Retina (tissue), 1 donor: Measurements from ENCODE around the gene RPAP3.
"Not testable (repeated sequence)": the region's sequence is repeated elsewhere in the genome, so short reads cannot be mapped to it uniquely, and the experiment has no call there.

Source experiments
- DNase-seq: peaks from one replicate; pipeline ENCODE4 v3.0.0-alpha.2; 2016

RPAP3 gene

DNA sequence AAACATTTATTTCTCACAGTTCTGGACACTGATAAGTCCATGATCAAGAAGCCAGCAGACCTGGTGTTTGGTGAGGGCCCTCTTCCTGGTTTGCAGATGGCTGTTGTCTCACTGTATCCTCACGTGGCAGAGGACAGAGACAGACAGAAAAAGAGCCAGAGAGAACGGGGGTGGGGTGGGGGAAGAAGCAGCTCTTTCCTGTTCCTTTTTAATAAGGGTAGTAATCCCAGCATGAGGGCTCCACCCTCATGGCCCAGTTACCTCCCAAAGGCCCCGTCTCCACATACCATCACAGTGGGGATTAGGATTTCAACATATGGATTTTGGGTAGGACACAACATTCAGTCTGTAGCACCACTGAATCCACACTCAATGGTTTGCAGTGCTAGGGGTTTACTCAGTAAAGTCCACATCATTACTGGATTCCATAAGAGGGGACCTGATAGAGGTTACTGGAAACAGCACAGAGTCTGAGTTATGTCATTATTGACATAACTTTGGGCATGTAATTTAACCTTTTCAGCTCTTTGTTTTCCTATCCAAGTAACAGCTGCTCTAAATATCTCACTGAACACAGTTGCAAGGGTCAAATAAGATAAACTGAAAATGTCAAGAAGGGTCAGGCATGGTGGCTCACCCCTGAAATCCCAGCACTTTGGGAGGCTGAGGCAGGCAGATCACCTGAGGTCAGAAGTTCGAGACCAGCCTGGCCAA, 53.2 kb downstream of the RPAP3 start:
- no peak for DNase-seq

DNA sequence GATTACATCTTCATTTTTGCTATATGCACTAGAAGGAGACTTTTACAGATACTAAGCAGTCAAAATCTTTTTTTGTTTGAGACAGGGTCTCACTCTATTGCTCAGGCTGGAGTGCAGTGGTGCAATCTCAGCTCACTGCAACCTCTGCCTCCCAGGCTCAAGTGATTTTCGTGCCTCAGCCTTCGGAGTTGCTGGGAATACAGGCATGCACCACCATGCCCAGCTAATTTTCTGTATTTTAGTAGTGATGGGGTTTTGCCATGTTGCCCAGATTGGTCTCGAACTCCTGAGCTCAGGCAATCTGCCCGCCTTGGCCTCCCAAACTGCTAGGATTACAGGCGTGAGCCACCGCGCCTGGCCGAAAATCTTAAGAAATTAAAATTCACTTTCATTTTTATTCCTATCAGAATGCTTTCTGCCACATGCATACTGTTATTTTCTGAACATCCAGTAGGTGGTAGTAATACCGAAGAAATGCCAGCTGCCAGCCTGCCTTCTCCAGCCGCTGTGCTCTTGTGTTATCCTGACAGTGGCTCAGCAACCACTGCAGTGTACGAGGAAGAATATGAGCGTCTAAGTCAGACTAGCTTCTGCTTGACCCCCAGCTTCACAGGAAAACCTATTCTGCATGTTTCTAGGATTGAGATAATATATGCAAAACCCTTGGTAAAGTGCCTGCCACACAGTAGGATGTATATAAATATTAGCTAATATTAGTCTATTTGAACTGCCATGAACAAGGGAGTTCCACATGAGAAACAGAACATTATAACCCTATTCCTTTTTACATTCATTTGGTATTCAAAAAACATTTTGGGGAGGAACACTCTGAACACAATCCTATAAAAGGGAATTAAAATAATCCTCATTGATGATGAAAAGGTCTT, 54.2 kb downstream of the RPAP3 start:
- DNase-seq: peak; percentile 56

DNA sequence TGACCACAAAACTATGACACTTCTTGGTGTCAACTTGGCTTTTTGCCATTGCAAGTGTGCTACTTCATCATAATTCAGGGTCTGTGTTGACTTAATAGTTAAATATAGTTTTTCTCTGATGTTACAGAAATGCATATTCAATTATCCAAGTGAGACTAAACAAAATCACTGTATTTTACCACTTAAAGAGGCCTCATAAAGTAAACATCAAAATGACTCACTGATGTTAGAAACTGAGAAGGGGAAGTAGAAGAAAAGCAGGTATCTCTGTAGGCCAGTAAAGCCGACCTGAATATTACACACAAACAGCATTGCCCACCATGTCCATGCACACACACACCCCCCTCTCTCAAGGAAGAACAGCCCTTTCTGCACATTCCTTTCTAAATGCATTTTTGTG, 55.4 kb downstream of the RPAP3 start:
- no peak for DNase-seq

DNA sequence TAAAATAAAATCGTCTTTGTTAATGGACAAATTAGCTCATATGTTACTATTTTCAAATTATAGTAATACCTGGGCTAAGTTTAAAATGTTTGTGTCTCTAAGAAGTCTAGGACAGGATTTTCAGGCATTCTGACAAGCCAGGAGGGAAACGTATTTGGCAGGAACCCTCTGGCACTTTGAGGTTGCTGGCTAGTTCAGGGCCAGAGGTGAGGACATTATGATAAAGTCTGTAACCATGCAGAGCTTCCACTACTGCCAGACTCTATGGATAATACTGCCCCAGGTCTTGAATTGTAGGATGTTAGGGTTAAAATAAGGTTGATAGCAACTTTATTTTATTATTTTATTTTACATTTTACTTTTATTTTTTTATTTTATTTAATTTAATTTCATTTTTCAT, 56.4 kb downstream of the RPAP3 start:
- DNase-seq: no peak

DNA sequence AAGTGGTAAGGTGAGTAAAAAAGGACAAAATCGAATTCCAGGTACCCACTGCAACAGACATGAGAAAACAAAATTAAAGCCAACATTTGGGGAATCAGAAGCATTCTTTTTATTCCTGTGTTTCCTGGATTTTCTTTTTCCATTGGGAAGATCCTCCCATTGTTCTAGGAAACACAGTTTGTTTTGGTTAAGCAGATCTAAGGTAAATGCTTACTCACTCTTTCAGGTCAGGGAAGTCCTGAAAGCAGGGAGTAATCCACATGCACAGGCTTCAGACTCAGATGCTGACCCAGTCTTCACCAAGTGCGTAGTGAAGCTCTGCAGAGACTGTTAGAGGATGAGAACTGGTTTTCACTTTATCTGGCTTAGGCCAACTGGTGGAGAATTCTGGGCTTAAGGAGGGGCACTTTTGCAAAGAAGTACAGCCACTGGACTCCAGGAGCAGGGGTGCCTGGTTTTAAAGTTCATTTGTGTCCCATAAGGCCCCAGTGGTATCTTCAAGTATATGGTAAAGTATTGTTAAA, 57.7 kb downstream of the RPAP3 start:
- DNase-seq: no peak

DNA sequence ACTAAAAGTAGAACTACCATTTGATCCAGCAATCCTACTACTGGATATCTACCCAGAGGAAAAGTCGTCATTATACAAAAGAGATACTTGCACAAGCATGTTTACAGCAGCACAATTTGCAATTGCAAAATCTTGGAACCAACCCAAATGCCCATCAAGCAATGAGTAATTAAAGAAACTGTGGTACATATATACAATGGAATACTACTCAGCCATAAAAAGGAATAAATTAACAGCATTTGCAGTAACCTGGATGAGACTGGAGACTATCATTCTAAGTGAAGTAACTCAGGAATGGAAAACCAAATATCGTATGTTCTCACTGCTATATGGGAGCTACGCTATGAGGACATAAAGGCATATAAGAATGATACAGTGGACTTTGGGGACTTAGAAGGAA, 63.5 kb downstream of the RPAP3 start:
- not testable (repeated sequence) for DNase-seq

DNA sequence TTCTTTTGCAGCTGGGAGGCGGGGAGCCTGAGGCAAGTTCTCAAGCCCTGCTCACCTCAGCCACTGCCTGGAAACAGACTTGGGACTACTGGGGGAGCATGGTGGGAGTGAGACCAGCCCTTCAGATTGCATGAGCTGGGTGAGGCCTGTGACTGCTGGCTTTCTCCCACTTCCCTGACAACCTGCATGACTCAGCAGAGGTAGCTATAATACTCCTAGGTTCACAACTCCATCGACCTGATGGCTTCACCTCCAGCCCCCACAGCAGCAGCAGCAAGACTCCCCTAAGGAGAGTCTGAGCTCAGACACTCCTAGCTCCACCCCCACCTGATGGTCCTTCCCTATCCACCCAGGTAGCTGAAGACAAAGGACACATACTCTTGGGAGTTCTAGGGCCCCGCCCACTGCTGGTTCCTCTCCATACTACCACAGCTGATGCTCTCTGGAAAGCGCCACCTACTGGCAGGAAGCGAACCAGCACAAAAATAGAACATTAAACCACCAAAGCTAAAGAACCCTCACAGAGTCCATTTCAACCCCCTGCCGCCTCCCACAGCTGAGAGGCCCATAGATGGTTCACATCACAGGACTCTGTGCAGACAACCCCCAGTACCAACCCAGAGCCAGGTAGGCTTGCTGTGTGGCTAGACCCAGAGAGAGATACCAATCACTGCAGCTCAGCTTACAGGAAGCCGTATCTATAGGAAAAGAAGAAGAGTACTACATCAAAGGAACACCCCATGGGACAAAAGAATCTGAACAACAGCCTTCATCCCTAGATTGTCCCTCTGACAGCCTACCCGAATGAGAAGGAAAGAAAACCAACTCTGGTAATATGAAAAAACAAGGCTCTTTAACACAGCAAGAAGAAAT, 68.7 kb downstream of the RPAP3 start:
- no peak for DNase-seq

DNA sequence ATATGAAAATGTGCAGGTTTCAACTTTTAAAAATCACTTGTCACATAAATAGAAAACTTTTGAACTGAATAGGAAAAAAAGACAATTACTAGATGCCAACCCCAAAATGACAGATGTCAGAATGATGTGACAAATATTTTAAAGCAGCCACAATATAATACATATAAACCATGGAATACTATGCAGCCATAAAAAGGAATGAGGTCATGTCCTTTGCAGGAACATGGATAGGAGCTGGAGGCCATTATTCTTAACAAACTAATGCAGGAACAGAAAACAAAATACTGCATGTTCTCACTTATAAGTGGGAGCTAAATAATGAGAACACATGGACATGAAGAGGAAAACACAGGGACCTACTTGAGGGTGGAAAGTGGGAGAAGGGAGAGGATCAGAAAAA, 70.1 kb downstream of the RPAP3 start:
- not testable (repeated sequence) for DNase-seq

DNA sequence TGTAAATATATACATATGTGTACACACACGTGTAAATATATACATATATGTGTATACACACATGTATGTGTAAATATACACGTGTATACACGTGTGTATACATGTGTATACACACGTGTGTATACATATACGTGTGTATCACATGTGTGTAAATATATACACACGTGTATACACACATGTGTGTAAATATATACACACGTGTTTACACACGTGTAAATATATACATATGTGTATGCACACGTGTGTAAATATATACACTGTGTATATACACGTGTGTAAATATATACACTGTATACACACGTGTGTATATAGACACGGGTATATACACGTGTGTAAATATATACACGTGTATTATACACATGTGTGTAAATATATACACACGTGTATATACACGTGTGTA, 71.7 kb downstream of the RPAP3 start:
- no peak for DNase-seq

DNA sequence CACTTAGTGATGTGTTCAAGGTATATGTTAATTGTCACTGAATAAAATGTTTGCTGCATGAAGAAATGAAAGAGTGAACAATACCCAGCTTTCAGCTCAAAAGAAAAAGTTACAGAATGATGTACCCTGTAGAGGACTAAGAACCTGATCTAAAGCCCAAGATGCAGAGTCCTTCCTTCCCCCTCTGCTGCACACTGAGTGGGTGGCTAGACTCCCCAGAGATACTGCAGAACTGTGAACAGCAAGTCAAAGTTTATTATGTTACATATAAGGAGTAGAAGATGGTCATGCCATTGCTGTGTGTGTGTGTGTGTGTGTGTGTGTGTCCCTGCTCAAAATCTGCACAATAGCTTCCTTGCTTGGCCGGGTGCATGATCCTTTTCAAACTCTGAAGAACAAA, 83.9 kb downstream of the RPAP3 start:
- no peak for DNase-seq

DNA sequence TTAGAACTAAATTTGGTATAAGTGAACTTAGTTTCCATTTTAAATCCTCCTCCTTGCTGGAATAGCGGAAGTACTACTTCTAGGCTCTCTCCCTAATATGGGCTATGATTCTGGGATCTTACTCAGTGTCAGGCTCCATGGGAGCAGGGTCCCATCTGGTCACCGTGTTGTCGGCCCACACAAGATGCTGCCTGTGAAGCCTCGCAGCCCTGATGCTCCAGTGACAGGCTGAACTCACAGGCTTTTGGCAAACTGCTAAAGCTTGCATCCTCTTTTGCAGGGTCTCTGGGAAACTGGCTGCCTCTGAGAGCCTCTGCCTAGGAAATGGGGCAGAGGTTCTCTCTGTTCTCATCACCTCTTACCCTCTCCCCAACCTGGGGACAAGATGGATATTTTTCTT, 88.4 kb downstream of the RPAP3 start:
- DNase-seq: no peak

DNA sequence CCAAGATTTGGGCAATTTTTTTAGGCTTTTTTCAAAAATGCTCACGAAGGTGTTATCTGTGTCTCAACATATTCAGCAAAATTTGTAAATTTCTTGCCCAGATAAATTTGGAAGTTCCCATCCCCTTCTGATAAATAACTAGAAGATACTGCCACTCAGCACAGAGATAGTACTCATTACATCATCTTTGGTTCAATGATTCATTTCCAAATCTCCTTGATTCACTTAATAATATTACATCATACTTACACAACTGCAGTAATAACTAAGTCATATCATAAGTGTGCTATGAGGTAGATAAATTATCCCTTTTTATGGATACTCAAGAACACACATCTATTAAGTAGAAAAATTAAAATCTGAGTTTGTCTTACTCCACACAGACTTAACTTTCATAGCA, 89.4 kb downstream of the RPAP3 start:
- no peak for DNase-seq

DNA sequence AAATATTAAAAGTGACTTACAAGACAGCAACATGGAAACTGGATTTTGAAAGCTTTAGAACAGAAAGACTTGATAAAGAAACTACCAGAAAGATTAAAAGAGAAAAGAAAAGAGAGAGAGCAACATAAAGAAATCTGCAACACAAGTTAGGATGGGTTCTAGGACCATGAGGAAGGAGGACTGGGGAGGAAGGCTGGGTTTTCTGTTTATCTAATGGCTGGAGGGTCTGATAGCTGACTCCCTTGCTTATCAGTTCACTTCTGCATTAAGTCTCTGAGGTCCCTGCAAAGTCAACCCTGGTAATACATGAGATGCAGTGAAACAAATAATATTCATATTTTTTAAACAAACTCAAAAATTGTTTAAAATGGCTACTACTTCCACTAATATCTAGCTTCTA, 90.1 kb downstream of the RPAP3 start:
- no peak for DNase-seq

DNA sequence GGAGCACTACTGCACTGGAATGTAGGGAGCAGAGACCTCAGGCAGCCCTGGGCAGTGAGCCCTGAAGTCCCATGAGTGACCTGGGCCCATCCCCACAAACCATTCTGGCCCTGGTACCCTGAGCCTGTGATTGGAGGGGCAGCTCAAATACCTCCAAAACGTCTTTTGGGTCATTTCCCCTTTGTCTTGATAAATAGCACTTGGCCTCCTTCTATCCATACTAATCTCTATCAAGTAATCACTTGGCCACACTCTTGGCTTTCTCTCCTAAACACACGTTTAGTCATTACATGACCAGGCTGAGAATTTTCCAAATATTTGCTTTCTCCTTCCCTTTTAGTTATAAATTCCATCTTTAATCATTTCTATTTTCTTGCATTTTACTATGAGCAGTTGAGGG, 91.3 kb downstream of the RPAP3 start:
- DNase-seq: no peak

DNA sequence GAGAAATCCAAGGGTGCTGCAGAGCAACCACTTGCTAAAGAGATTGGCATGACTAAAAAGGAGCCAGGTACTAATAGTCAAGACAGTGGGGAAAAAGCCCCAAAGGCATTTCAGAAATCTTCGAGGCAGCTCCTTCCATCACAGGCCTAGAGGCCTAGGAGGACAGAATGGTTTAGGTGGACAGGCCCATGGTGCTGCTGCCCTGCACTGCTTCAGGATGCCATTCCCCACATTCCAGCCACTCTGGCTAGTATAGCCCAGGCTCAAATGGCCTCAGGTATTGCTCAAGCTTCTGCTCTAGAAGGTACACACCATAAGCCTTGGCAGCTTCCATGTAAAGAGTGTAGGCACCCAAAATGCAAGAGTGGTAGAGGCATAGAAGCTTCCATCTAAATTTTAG, 92.9 kb downstream of the RPAP3 start:
- no peak for DNase-seq

DNA sequence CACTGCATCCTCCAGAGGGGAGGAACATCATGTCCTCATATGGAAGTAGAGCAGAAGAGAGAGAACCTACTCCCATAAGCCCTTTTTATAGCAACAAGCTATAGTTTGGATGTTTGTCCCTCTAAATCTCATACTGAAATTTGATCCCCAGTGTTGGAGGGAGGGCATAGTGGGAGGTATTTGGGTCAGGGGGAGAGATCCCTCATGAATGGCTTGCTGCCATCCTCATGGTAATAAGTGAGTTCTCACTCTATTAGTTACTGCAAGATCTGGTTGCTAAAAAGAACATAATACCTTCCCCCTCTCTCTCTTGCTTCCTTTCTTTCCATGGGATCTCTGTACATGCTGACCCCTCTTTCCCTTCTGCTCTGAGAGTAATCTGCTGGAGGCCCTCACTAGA, 93.9 kb downstream of the RPAP3 start:
- DNase-seq: no peak
